Trophoblast cell (in vitro differentiated cells and primary cell): Measurements from ENCODE around the gene METTL8.

Experiments
- DNase-seq, 2 donors: peaks; one replicate each; pipeline ENCODE4 v3.0.0-alpha.2; 2016
- H2AFZ ChIP-seq: 2 replicates; pipeline ENCODE4 v1.6.1; 2013; ENCODE audit warnings: low read length, moderate library complexity, mild to moderate bottlenecking; ENCODE audit not compliant: insufficient read depth, poor library complexity
- H2AK5ac ChIP-seq: 2 replicates; pipeline ENCODE4 v1.6.1; 2013; ENCODE audit warnings: mild to moderate bottlenecking, low read length
- H2BK120ac ChIP-seq: 2 replicates; pipeline ENCODE4 v1.6.1; 2013; ENCODE audit warnings: low read length, mild to moderate bottlenecking, moderate library complexity; ENCODE audit not compliant: insufficient read depth, poor library complexity
- H2BK12ac ChIP-seq: 2 replicates; pipeline ENCODE4 v1.6.1; 2013; ENCODE audit warnings: mild to moderate bottlenecking, low read length, moderate library complexity
- H2BK5ac ChIP-seq: 2 replicates; pipeline ENCODE4 v1.6.1; 2013; ENCODE audit warnings: low read length, low read depth, moderate library complexity, mild to moderate bottlenecking; ENCODE audit not compliant: poor library complexity
- H3K14ac ChIP-seq: 2 replicates; pipeline ENCODE4 v1.6.1; 2013; ENCODE audit warnings: mild to moderate bottlenecking, low read length
- H3K18ac ChIP-seq: 2 replicates; pipeline ENCODE4 v1.6.1; 2013; ENCODE audit warnings: mild to moderate bottlenecking, low read length
- H3K23ac ChIP-seq: 2 replicates; pipeline ENCODE4 v1.6.1; 2013; ENCODE audit warnings: low read length
- H3K27ac ChIP-seq: 2 replicates; pipeline ENCODE4 v1.5.1; 2013; ENCODE audit warnings: low read depth, mild to moderate bottlenecking, inconsistent platforms, low read length, moderate library complexity
- H3K27me3 ChIP-seq: 2 replicates; pipeline ENCODE4 v1.6.1; 2013; ENCODE audit warnings: inconsistent platforms, mild to moderate bottlenecking, low read length, moderate library complexity; ENCODE audit not compliant: insufficient read depth
- H3K36me3 ChIP-seq, 2 experiments: 1 replicate in 1 of 2; 2 replicates in 1 of 2; pipeline ENCODE4 v1.6.1; 2013; ENCODE audit warnings: low read length in 2 of 2, mild to moderate bottlenecking in 2 of 2, moderate library complexity in 1 of 2; ENCODE audit not compliant: insufficient read depth in 2 of 2, control insufficient read depth in 1 of 2
- H3K4ac ChIP-seq: 2 replicates; pipeline ENCODE4 v1.6.1; 2013; ENCODE audit warnings: low read depth, mild to moderate bottlenecking, low read length, moderate library complexity
- H3K4me1 ChIP-seq, 2 experiments: 1 replicate in 1 of 2; 2 replicates in 1 of 2; pipeline ENCODE4 v1.6.1; 2013; ENCODE audit warnings: low read length in 2 of 2, mild to moderate bottlenecking in 2 of 2, moderate library complexity in 1 of 2; ENCODE audit not compliant: insufficient read depth in 2 of 2, control insufficient read depth in 1 of 2
- H3K4me2 ChIP-seq: 2 replicates; pipeline ENCODE4 v1.6.1; 2013; ENCODE audit warnings: inconsistent platforms, mild to moderate bottlenecking, low read length, moderate library complexity
- H3K4me3 ChIP-seq: 2 replicates; pipeline ENCODE4 v1.5.1; 2013; ENCODE audit warnings: mild to moderate bottlenecking, low read depth, low read length, inconsistent platforms
- H3K79me1 ChIP-seq: one replicate; pipeline ENCODE4 v1.6.1; 2013; ENCODE audit warnings: low read length
- H3K79me2 ChIP-seq: 2 replicates; pipeline ENCODE4 v1.6.1; 2013; ENCODE audit warnings: low read length, mild to moderate bottlenecking; ENCODE audit not compliant: control insufficient read depth, insufficient read depth, poor library complexity
- H3K9ac ChIP-seq: 2 replicates; pipeline ENCODE4 v1.6.1; 2013; ENCODE audit warnings: mild to moderate bottlenecking, low read length
- H3K9me3 ChIP-seq: 2 replicates; pipeline ENCODE4 v1.6.1; 2013; ENCODE audit warnings: low read depth, mild to moderate bottlenecking, control low read depth, inconsistent platforms, low read length; ENCODE audit not compliant: insufficient read depth
- H4K12ac ChIP-seq: 2 replicates; pipeline ENCODE4 v1.6.1; 2013; ENCODE audit warnings: low read depth, mild to moderate bottlenecking, low read length, moderate library complexity
- H4K8ac ChIP-seq: 2 replicates; pipeline ENCODE4 v1.6.1; 2013; ENCODE audit warnings: low read depth, mild to moderate bottlenecking, low read length, moderate library complexity
- H4K91ac ChIP-seq: one replicate; pipeline ENCODE4 v1.6.1; 2013; ENCODE audit warnings: low read depth, mild to moderate bottlenecking, low read length, moderate library complexity
- WGBS: extraction: QIAGEN DNeasy Blood & Tissue Kit; methylation state at CpG from one replicate; pipeline ENCODE4 v1.1.7; 2013; ENCODE audit warnings: missing lambda C conversion rate; ENCODE audit not compliant: insufficient read length, insufficient coverage; ENCODE audit errors: extremely low coverage; 5-methylcytosine and 5-hydroxymethylcytosine counted together

The METTL8 gene

DNA sequence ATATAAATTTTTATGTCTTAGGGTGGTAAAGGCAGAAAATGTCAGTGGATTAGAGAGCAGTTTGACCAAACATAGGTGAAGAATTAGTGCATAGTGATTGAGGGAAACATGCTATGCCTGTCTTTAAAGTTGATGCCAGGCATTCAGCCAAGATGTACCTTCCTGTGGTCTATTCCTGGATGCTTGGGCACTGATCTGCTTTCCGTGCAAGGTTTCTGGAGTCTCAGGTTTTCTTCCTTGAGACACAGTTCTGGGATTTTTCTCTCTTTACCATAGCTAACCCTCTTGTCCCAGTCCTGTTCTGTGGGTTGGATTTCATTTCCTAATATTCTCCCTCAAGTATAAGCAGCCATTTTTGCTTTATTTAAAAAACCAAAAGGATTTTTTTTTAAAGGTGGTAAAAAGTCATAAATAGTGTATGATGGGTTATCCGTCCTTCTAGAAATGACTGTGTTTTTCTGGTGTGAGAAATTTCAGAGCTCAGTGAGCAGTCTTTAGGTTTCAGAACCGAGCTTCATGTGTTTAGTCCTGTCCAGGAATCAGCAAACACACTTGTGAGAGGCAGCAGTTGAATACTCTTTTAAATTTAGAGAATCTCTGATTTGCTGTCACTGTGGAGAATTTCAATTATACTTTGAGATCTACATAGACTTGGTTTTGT, 45.5 kb upstream of the METTL8 start:
- no peak overlapping the region for H4K91ac ChIP-seq
- no peak overlapping the region for H3K9ac ChIP-seq
- no peak overlapping the region for H2AK5ac ChIP-seq
- no peak overlapping the region for H3K4me3 ChIP-seq
- peaks cover 1% of the 10 kb centered on the region for H3K9me3 ChIP-seq
- H2BK5ac ChIP-seq, result no peak overlapping the region
- no peak overlapping the region for H2BK12ac ChIP-seq
- no peak overlapping the region for H3K4me2 ChIP-seq
- peaks cover 2% of the 10 kb centered on the region in 2 experiments for H3K36me3 ChIP-seq
- no peaks in the 10 kb centered on the region for H3K27me3 ChIP-seq
- no peak overlapping the region for H3K18ac ChIP-seq
- WGBS, result no CpG with 5 or more reads among the region's 3 CpGs
- no peak overlapping the region for H3K4ac ChIP-seq
- no peaks in the 10 kb centered on the region for H3K79me1 ChIP-seq
- no peak overlapping the region for H2BK120ac ChIP-seq
- H3K79me2 ChIP-seq, result no peaks in the 10 kb centered on the region
- no peak overlapping the region for H4K8ac ChIP-seq
- H3K27ac ChIP-seq, result no peak overlapping the region
- no peak for DNase-seq
- no peak overlapping the region for H3K14ac ChIP-seq
- H2AFZ ChIP-seq, result no peak overlapping the region
- peaks cover 2% of the 10 kb centered on the region in 2 experiments for H3K4me1 ChIP-seq
- H4K12ac ChIP-seq, result no peak overlapping the region
- H3K23ac ChIP-seq, result no peak overlapping the region

DNA sequence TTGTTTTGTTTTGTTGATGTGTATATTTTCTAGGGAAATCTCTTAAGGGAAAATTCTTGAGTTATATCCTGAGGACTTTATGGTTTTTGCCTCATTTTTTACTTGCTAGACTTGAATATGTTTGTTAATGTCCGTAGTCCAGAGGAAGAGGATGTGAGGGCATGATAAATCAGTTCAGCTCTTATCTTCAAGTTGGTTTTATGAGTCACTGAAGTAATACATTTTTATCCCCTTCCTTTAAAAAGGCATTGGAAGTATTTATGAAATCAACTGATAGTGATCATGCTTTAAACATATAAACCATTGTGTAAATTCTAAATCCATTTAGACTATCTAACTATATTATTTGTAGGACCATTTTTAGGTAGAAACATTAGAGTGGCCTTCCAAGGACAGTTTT, 44.6 kb upstream of the METTL8 start:
- Histone ChIP-seq H3K4me1 (peaks cover 2% of the 10 kb centered on the region in 2 experiments), H4K91ac (no peak overlapping the region), H3K4ac (no peak overlapping the region), H3K4me2 (no peak overlapping the region), H3K79me2 (no peaks in the 10 kb centered on the region), H2AK5ac (no peak overlapping the region), H3K14ac (no peak overlapping the region), H3K27me3 (no peaks in the 10 kb centered on the region), H3K9ac (no peak overlapping the region), H2BK120ac (no peak overlapping the region), H2AFZ (no peak overlapping the region), H4K8ac (no peak overlapping the region), H3K4me3 (no peak overlapping the region), H3K36me3 (peaks cover 2% of the 10 kb centered on the region in 2 experiments), H3K79me1 (no peaks in the 10 kb centered on the region), H3K9me3 (peaks cover 1% of the 10 kb centered on the region), H2BK12ac (no peak overlapping the region), H3K27ac (no peak overlapping the region), H2BK5ac (no peak overlapping the region), H3K18ac (no peak overlapping the region), H3K23ac (no peak overlapping the region), H4K12ac (no peak overlapping the region)
- no CpG with 5 or more reads among the region's 1 CpG for WGBS
- peak in 1 of 2 donors; percentile 34 for DNase-seq

DNA sequence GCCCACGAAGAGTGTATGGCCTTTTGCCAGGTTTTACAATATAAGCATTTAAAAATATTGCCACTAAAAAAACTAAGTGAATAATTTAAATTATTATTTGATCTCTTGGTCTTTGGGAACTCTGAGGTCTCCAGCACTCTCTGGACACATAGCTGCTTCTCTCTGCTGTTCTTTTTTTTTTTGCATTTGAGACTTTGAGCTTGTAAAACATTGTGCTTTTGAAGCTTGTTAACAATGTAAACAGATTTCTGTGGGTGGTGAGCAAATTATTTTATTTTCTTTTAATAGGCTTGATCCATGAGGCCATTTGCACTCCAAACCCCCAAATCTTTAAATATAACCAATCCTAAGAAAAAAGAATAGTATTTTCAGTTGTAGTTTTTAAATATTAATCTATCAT, 42.2 kb upstream of the METTL8 start:
- H3K14ac ChIP-seq, result no peak overlapping the region
- no peak overlapping the region for H3K4ac ChIP-seq
- H2BK5ac ChIP-seq, result no peak overlapping the region
- no peak overlapping the region for H2AFZ ChIP-seq
- H4K8ac ChIP-seq, result no peak overlapping the region
- H4K91ac ChIP-seq, result no peak overlapping the region
- H3K23ac ChIP-seq, result no peak overlapping the region
- H3K9ac ChIP-seq, result no peak overlapping the region
- H3K9me3 ChIP-seq, result peaks cover 1% of the 10 kb centered on the region
- no peak for DNase-seq
- no peak overlapping the region for H2BK12ac ChIP-seq
- H2BK120ac ChIP-seq, result no peak overlapping the region
- peaks cover 2% of the 10 kb centered on the region in 2 experiments for H3K36me3 ChIP-seq
- H3K79me2 ChIP-seq, result no peaks in the 10 kb centered on the region
- no peak overlapping the region for H4K12ac ChIP-seq
- H3K27me3 ChIP-seq, result no peaks in the 10 kb centered on the region
- WGBS, result no CpG with 5 or more reads among the region's 1 CpG
- H3K4me1 ChIP-seq, result no peaks in the 10 kb centered on the region
- no peak overlapping the region for H3K18ac ChIP-seq
- no peak overlapping the region for H3K4me2 ChIP-seq
- no peak overlapping the region for H2AK5ac ChIP-seq
- H3K27ac ChIP-seq, result no peak overlapping the region
- H3K4me3 ChIP-seq, result no peak overlapping the region
- no peaks in the 10 kb centered on the region for H3K79me1 ChIP-seq

DNA sequence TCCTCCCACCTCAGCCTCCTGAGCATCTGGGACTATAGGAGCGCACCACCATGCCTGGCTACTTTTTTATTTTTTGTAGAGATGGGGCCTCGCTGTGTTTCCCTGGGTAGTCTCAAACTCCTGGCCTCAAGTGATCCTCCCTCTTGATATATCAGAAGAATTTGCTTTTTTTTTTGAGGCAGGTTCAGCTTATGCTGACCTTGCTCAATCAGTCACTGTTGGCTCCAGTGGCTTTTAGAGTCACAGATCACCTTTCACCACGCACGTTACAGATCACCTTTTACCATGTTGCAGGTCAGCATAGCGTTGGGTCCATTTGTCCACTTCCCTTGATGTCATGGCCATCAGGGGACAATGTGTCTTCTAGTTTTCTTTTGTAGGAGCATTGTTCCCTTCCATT, 36.3 kb upstream of the METTL8 start:
- WGBS, result no CpG with 5 or more reads among the region's 5 CpGs

More for the DNA sequence above, 36.3 kb upstream of the METTL8 start:
- DNase-seq, result no peak
- Histone ChIP-seq H3K23ac (no peak overlapping the region), H3K9me3 (no peaks in the 10 kb centered on the region), H4K8ac (no peak overlapping the region), H3K18ac (no peak overlapping the region), H3K4ac (no peak overlapping the region), H4K12ac (no peak overlapping the region), H3K4me1 (no peaks in the 10 kb centered on the region), H2BK5ac (no peak overlapping the region), H2BK120ac (no peak overlapping the region), H3K27me3 (no peaks in the 10 kb centered on the region), H3K79me2 (no peaks in the 10 kb centered on the region), H3K4me3 (no peak overlapping the region), H2BK12ac (no peak overlapping the region), H4K91ac (no peak overlapping the region), H3K14ac (no peak overlapping the region), H3K9ac (no peak overlapping the region), H3K79me1 (no peaks in the 10 kb centered on the region), H2AK5ac (no peak overlapping the region), H3K27ac (no peak overlapping the region), H3K4me2 (no peak overlapping the region), H2AFZ (no peak overlapping the region), H3K36me3 (peaks cover 5 to 7% of the 10 kb centered on the region in 2 experiments)
